K562 (cell line): ENCODE data around the gene AHCYL2. TPM values are rescaled to one million over a fixed set of nuclear protein-coding genes. Genes with fewer than 3 reads are reported as not detected.
A peak's percentile ranks its signal among the peaks of the same experiment; 100 is the strongest.

Experiments used
- BHLHE40 ChIP-seq: IDR thresholded peaks from 2 replicates; pipeline ENCODE4 v1.6.1; 2011; ENCODE audit warnings: low read length, improper control_type of control experiment
- C11orf30 ChIP-seq: fragments of 450-650 bp; IDR thresholded peaks from 2 replicates; pipeline ENCODE4 v1.6.1; 2016; ENCODE audit warnings: low read depth, mild to moderate bottlenecking
- CHAMP1 ChIP-seq: fragments of 450-650 bp; IDR thresholded peaks from 2 replicates; pipeline ENCODE4 v1.6.1; 2016; ENCODE audit warnings: mild to moderate bottlenecking
- MAFF ChIP-seq: IDR thresholded peaks from 2 replicates; pipeline ENCODE4 v1.6.1; 2012; ENCODE audit warnings: low read length, improper control_type of control experiment
- MAFG ChIP-seq: fragments of 450-650 bp; conservative IDR thresholded peaks from 2 replicates; pipeline ENCODE4 v1.6.1; 2016; ENCODE audit warnings: missing genetic modification characterization, missing compliant biosample characterization
- NFYB ChIP-seq: IDR thresholded peaks from 2 replicates; pipeline ENCODE4 v1.6.1; 2011; ENCODE audit warnings: mild to moderate bottlenecking, moderate library complexity; ENCODE audit not compliant: insufficient read length; ENCODE audit errors: extremely low read depth
- RNF2 ChIP-seq: sonication (generic); IDR thresholded peaks from 2 replicates; pipeline ENCODE4 v1.6.1; 2016
- ZBTB40 ChIP-seq, 2 experiments: fragments of 450-650 bp in 1 of 2; sonication (generic) in 1 of 2; formaldehyde crosslinking in 1 of 2; IDR thresholded peaks; 2 replicates each; pipeline versions ENCODE4 v1.7.1 to v1.9.0; 2016 to 2022; ENCODE audit warnings: inconsistent platforms in 1 of 2, mild to moderate bottlenecking in 1 of 2, missing genetic modification reagents in 1 of 2
- ZC3H8 ChIP-seq: fragments of 450-650 bp; IDR thresholded peaks from 2 replicates; pipeline ENCODE4 v1.6.1; 2017
- ZNF12 ChIP-seq: sonication (generic); formaldehyde crosslinking; IDR thresholded peaks from 2 replicates; pipeline ENCODE4 v1.4.0; 2020; ENCODE audit warnings: mild to moderate bottlenecking, missing genetic modification reagents
- ZNF316 ChIP-seq: fragments of 450-650 bp; IDR thresholded peaks from 2 replicates; pipeline ENCODE4 v1.6.1; 2016
- ZNF644 ChIP-seq: fragments of 200-800 bp; sonication (Bioruptor generic); IDR thresholded peaks from 2 replicates; pipeline ENCODE4 v1.6.1; 2016; ENCODE audit warnings: low read depth, missing genetic modification characterization, missing compliant biosample characterization
- polyA plus RNA-seq, 8 experiments: library from polyadenylated mRNA; depleted of rRNA in 4 of 8; stranded (reverse) in 5 of 8; unstranded in 3 of 8; fragments of >200 nt; fragmentation: Nextera tagmentation in 2 of 8; fragmentation: Illumina TruSeq in 1 of 8; extraction: Ambion mirVana in 2 of 8; extraction: Trizol in 1 of 8; gene quantifications; 2 replicates each; pipeline versions ENCODE4 v1.2.1 to v1.2.3, GENCODE V29; 2011 to 2014; ENCODE audit warnings: inconsistent platforms in 1 of 8, missing spikeins in 1 of 8
- total RNA-seq, 7 experiments: library from RNA; depleted of rRNA in 6 of 7; stranded (reverse); fragments of >200 nt in 6 of 7; fragmentation: Illumina TruSeq in 2 of 7; extraction: Trizol in 2 of 7; gene quantifications; 2 replicates each; pipeline versions ENCODE4 v1.2.1 to v1.2.3, GENCODE V29; 2011 to 2021; ENCODE audit warnings: low replicate concordance in 1 of 7
- TF ChIP-seq, protein P1 (sequence below), 2 experiments: IDR thresholded peaks in 1 of 2; conservative IDR thresholded peaks in 1 of 2; 2 replicates each; pipeline ENCODE4 v1.6.1; 2016; ENCODE audit warnings: low read depth in 2 of 2, mild to moderate bottlenecking in 1 of 2, missing compliant biosample characterization in 1 of 2, missing genetic modification characterization in 1 of 2, moderate library complexity in 1 of 2

Gene AHCYL2
- total and polyA plus RNA-seq, 9 of the 15 experiments (the other 6 are each of a cell fraction or from before 2014, with no cell fraction given), result 0.93 to 10.5 (median 5.2) TPM

DNA sequence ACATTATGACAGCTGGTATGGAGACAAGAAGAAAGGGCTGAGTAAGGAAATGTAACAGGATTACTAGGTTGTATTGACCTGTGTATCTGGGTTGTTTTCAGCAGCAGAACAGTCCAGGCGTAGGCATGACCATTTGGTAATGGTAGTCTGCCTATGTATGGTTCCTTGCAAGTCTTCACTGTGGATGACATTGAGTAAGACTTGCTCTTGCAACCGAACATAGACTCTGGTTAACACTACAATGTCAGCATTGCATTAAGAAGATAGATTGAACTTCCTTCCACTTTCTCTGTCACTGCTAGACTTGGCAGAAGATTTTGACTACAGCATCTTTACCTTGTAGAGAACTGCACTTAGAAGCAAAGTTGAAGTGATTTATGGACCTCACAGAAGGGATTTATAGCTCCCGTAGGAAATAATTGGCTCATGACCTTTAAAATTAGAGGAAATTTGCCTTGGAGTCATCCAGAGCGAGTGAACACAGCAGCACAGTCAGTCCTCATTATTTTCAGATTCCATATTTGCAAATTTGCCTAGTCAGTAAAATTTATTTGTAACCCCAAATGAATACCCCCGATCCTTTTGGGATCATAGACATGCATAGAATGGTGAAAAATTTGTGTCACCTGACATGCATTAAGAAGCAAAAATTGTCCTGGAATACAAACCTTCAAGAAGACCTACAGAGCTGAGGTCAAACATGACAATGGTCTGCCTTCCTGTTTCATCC, 129.8 kb downstream of the AHCYL2 start (continued):
- no peak for TF ChIP-seq ZBTB40 (IDR thresholded peaks at IDR 0.05)
- no peak for TF ChIP-seq ZBTB40 (CRISPR knock-in tag; IDR thresholded peaks at IDR 0.05)
- no peak for TF ChIP-seq BHLHE40
- TF ChIP-seq MAFF, result peak; percentile 72
- TF ChIP-seq NFYB, result no peak
- TF ChIP-seq ZC3H8, result no peak
- peak; percentile 84 for TF ChIP-seq ZNF316
- TF ChIP-seq C11orf30, result peak; percentile 67; the same call in 1 of the 2 replicates
- no peak for TF ChIP-seq ZNF644 (tag)
- no peak for TF ChIP-seq CHAMP1
- TF ChIP-seq RNF2, result no peak
- TF ChIP-seq, protein P1, sequence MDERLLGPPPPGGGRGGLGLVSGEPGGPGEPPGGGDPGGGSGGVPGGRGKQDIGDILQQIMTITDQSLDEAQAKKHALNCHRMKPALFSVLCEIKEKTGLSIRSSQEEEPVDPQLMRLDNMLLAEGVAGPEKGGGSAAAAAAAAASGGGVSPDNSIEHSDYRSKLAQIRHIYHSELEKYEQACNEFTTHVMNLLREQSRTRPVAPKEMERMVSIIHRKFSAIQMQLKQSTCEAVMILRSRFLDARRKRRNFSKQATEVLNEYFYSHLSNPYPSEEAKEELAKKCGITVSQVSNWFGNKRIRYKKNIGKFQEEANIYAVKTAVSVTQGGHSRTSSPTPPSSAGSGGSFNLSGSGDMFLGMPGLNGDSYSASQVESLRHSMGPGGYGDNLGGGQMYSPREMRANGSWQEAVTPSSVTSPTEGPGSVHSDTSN (CRISPR knock-in tag; IDR thresholded peaks at IDR 0.05; ENCODE audit: low read depth), result no peak
- TF ChIP-seq, protein P1 (tag; conservative IDR thresholded peaks at IDR 0.05; ENCODE audit: low read depth), result 0 out of 2 replicates have a peak, but pooled peaks have one; percentile 18
- no peak for TF ChIP-seq ZNF12 (CRISPR knock-in tag)
- TF ChIP-seq MAFG (tag), result peak; percentile 45
